A172 (cell line): ENCODE data around the gene AFF1. TPM values are rescaled to one million over a fixed set of nuclear protein-coding genes. Genes with fewer than 3 reads are reported as not detected.
"Not testable (repeated sequence)": the region's sequence is repeated elsewhere in the genome, so short reads cannot be mapped to it uniquely, and the experiment has no call there.

Experiments used
- DNase-seq: peaks from one replicate; pipeline ENCODE4 v3.0.0-alpha.2; 2015; ENCODE audit warnings: low spot score
- total RNA-seq: library from RNA; depleted of rRNA; stranded (reverse); fragments of >200 nt; shearing (Covaris generic); gene quantifications from 2 replicates; pipeline ENCODE4 v1.2.3, GENCODE V29; 2014

Gene AFF1
- total RNA-seq, 1 experiment from 2014 or later: 5.8 TPM

DNA sequence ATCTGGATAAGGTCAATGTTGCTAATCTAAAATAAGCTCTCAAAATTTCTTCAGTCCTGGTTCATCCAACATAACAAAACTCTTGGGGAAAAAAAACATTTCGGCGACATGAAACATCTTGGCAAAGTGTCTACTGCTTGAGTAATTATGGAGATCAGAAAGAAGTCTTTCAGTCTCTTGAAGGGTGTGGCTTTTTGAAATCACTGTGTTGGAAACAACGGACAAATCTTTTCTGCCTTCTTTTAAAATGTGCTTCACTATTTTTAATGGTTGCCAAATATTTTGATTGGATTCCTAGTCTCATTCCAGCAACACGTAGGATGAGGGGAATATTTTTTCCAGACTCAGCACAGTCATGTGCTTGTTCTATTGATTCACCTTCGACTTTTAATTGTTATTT is 147.0 kb downstream of the AFF1 start:
- DNase-seq: no peak

- DNase-seq: not testable (repeated sequence)
Observed at GRCh38 chr4:87085732-87086131, 150.9 kb downstream of the AFF1 start.

DNA sequence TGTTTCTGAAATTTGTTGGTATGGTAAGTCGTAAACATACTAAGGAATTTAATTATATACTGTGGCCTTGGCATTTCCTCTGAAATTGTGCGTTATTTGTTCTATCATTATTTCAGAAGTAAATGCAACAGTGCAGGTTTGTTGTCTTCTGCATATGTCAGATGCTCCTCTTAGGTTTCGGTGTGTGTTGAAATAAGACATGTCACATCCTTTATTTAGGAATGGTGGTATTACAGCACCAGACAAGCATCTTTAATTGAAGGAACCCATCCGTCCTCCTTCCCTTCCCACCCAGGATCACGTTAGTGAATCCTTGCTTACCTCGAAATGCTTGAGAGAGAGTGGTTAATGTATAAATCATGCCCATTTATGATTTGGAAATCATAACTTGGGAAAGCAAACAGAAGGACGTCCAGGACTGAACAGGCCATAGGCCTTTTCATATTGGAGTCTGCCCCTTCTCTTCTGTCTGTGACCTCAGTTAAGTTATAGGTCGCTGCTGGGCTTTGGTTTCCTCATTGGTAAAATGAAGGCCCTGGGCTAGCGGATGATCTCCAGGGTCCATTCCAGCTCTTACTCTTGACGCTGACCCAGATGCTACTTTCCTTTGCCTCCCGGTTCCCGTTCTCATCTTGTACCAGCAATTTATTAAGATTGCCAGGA is 151.5 kb downstream of the AFF1 start:
- DNase-seq: no peak

DNA sequence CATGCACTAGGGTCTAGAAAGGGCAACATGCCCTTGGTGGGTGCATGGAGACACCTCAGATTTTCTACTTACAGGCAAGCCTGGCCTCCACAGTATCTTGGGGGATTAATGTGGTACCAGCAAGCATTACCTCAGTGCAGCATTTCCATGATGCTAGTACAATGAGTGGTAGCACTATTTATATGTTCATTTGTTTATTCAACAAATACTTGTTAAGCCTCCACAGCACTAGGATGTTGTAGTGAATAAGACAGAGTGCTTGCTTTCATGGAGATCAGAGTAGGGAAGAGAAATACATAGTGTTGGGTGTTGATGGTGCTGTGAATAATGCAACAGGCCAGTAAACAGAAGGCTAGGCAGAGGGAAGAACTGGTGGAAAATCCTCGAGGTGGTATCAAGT is 152.2 kb downstream of the AFF1 start:
- no peak for DNase-seq

DNA sequence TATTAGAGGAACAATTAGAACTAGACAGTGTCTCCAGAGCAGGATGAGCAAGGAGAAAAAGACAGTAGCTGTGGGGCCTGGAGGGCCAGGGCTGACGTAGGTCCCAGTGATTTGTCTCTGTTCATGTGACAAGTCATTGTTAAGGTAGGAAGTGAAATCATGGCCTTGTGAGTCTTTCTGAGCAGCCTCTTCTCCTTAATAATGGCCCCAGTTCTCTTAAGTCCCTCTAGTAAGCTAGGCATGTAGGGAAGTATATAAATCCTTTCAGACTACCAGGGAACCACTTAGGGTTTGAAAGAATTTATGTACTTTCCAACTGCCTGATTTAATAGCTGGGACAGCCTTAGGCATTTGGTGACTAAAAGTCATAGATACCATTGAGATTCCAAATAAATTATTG is 152.6 kb downstream of the AFF1 start:
- no peak for DNase-seq

GRCh38 chr4:87088186-87088585 is 153.4 kb downstream of the AFF1 start:
- no peak for DNase-seq

DNA sequence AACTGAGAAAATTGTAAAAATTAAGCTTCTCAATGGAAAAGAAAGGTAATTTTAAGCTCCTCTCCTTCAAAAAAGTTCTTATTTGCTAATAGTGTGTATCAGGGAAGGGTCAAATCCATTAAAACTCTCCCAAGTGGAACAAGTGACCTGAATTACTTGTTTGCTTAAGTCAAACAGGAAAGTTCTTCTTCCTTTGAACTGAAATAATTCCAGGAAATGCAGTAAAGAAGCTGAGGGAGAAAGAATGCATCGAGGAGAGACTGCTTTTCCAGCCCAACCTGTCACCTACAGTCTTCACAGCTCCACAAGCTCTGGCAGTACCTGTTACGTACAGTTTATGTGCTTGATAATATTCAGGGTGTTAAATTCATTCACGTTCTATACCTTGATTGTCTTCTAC is 154.6 kb downstream of the AFF1 start:
- no peak for DNase-seq

GRCh38 chr4:87090305-87090704 is 155.5 kb downstream of the AFF1 start:
- no peak for DNase-seq

GRCh38 chr4:87092389-87093141 is 157.8 kb downstream of the AFF1 start:
- DNase-seq: peak; percentile 65

DNA sequence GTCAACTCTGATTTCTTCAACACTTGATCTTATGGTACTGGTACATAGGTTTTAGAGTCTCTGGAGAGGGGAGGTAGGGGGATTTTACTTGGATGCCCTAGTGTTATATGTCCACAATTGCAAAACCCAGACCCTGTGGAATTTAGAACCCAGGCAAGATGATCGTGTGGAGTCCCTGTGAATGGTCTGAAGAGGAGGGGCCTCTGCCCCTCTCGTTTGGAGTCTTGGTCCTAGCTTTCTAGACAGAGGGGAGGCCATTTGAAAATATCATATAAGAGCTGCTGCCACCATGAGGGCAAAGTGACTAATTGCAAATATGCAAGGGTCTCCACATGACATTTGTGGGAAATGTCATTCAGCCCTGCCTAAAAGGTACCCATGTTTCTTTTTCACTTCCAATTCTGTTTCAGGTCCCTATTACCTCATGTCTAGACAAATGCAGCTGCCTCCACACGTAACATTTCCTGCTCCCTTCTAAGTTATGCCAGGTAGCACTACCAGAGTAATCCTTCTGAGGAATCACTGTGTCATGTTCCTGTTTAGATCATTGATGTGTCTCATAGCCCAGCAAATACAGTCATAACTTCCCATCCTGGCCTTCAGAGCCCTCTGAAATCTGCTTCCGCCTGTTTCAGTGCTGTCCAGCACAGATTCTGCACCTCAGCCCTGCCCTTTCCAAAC is 158.8 kb downstream of the AFF1 start:
- DNase-seq: peak; percentile 38

DNA sequence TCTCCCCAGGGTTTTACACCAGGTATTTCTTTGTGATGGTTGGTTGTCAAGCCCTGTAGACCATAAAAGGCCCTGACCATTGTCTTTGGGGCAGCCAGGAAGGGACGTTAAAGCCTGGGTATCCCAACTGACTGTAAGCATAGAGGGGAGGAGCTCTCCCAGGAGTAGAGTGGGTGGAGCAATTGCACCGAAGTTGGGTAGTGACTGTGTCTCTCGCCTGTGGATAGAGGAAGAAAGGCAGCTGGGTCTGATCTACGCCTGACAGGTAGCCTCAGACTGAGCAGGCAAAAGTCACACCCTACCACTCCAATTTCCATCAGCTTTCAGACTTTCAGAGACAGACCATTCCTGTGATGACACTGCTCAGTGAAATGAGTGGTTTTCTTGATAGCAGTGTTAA is 162.3 kb downstream of the AFF1 start:
- DNase-seq: no peak

- DNase-seq: no peak
Observed at GRCh38 chr4:87100168-87100567, 165.4 kb downstream of the AFF1 start.

- no peak for DNase-seq
Observed at GRCh38 chr4:87101543-87102199, 166.9 kb downstream of the AFF1 start.

GRCh38 chr4:87103086-87103485 is 168.3 kb downstream of the AFF1 start:
- DNase-seq: no peak

DNA sequence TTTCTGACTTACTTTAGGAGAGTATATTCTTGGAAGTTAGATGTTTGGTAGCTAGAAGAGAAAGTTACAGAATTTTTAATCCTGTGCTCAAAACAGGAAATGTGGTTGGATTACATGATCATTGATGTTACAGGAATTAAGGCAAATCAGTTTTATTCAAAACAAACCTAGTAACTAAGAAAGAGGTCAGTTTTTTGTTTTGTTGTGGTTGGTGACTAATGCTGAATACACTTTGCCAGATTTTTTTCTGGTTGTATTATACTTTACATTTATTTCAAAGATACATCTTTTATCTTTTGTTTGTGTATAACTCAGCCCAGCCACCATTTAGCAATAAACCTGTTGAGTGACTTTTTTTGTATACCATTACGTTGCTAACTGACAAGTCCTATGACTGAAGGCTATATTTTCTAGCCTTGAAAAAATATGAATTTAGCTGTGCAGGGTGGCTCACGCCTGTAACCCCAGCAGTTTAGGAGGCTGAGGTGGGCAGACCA is 168.9 kb downstream of the AFF1 start:
- DNase-seq: peak; percentile 53

- no peak for DNase-seq
Observed at GRCh38 chr4:87105101-87105845, 170.5 kb downstream of the AFF1 start.

- peak; percentile 86 for DNase-seq
Observed at GRCh38 chr4:87108142-87108546, 173.3 kb downstream of the AFF1 start.

GRCh38 chr4:87109121-87109520 is 174.3 kb downstream of the AFF1 start:
- DNase-seq: no peak

DNA sequence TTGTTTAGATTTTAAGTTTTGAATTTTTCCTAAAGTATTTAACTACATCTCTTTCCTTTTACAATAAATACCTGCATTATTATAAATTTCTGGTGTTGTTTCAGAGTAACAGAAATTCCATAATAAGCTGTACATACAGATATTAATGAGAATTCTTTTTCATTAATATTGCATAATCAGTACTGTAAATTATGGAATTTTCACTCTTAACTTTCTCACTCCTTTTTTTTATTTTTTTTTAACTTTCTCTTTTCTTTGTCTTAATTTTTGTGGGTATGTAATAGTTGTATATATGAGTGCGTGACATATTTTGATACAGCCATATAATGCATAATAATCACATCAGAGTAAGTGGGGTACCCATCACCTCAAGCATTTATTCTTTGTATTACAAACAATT is 175.1 kb downstream of the AFF1 start:
- DNase-seq: no peak

DNA sequence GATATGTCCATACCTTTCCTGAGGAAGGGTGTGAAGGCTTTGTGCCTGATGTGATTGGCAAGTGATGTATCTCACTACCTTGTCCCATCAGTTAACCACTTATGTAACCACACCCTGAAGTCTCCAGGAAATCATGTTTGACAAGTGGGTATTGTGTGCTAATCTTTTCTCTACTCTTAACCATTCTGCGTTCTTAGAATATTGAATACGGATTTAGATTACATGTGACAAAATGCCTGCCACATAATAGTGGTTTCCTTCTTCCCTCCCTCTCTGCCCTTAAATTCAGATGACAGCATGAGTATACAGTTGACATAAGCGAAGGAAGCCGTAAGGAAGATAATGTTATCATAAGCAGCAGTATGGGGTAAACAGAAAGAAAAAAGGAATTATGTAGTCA is 177.3 kb downstream of the AFF1 start:
- no peak for DNase-seq

DNA sequence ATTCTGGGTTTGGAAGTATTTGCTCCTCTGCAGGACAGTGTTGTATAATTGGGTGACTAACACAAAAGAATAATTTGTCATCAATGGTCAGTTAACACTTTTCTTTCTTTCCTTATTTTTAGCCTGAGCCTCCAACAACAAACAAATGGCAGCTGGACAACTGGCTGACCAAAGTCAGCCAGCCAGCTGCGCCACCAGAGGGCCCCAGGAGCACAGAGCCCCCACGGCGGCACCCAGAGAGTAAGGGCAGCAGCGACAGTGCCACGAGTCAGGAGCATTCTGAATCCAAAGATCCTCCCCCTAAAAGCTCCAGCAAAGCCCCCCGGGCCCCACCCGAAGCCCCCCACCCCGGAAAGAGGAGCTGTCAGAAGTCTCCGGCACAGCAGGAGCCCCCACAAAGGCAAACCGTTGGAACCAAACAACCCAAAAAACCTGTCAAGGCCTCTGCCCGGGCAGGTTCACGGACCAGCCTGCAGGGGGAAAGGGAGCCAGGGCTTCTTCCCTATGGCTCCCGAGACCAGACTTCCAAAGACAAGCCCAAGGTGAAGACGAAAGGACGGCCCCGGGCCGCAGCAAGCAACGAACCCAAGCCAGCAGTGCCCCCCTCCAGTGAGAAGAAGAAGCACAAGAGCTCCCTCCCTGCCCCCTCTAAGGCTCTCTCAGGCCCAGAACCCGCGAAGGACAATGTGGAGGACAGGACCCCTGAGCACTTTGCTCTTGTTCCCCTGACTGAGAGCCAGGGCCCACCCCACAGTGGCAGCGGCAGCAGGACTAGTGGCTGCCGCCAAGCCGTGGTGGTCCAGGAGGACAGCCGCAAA is 179.6 kb downstream of the AFF1 start:
- no peak for DNase-seq
